GM21447 (cell line): ENCODE measurements around the gene CSAD.

Experiments used
- ATAC-seq: cut with Tn5 transposase; IDR thresholded peaks from one replicate; pipeline ENCODE4 v1.9.1; 2021; ENCODE audit not compliant: unreplicated experiment

Gene CSAD, protein sequence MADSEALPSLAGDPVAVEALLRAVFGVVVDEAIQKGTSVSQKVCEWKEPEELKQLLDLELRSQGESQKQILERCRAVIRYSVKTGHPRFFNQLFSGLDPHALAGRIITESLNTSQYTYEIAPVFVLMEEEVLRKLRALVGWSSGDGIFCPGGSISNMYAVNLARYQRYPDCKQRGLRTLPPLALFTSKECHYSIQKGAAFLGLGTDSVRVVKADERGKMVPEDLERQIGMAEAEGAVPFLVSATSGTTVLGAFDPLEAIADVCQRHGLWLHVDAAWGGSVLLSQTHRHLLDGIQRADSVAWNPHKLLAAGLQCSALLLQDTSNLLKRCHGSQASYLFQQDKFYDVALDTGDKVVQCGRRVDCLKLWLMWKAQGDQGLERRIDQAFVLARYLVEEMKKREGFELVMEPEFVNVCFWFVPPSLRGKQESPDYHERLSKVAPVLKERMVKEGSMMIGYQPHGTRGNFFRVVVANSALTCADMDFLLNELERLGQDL

DNA sequence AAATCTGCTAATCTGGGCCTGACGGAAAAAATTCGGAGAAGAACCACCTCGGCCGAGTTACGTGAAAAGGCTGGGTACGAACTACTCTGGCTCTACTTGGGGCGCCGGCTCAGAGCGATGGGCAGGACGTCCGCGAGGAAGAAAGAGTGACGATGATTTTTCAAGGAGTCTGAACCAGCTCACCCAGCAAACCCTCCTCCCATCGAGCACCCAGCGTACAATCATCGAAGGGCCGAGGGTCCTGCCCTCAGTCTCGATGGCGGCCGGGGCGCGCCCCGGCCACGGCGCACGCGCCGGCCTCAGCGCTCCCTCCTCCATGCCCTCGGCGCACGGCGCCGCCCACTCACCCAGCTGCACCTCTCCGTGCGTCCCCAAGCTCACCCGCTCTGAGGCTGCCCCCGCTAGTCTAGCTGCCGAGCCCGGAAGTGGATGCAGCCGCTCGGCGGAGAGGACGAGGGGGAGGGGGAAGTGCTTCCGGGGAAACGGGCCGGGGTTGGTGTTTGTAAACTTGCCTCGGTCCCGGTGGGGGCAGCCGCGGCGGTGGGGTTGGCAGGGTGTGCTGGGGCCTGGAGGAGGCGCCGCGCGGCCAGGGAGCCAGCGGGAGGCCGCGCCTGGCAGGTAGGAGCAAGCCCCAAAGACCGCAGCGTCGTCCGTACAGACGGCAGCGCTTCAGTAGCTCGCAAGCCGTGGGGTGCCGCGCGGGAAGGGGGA is at the start of gene CSAD, which contains the start of gene ZNF740:
Gene CSAD, minus strand, starts transcription at position 706 of the 711 bp plus-strand sequence. CDS start 7,455 bp downstream, outside the sequence.
Gene ZNF740, plus strand, starts transcription at position 503 of the 711 bp plus-strand sequence. CDS start 1,262 bp downstream, outside the sequence.
- ATAC-seq: peak; percentile 91

DNA sequence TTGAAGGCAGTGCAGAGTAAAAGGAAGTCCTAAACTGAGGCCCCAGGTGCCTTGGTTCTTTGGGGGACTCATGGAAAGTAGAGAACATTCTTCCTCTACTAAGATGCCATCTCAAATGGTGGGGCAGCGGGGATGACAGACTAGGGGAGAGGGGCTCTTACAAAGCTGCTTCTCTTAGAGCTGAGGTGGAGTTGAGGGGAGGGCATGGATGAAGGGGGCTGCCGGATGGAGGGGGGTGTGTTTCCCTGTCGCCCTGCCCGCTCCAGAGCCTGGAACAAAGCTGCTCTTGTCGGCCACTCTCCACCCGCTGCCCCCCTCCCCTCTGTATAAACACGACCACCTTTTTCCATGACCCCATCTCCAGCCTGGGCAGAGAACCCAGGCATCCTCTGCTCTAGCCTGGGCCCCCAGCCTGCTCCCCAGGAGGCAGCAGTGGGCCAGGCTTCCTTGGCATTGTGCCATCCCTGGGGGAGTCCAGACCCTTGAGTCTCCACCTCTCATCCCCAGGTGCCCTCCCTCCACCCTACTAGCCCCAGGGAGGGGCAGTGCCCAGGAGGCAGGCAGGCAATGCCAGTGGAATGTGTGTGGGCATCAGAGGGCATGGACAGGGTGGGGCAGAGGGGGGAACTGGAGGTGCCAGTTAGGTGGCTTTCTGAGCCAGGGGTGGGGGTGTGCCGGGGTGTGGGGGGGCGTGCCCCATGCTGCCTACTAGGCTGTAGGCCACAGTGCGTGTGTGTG is 49.6 kb upstream of the CSAD start:
- no peak for ATAC-seq

DNA sequence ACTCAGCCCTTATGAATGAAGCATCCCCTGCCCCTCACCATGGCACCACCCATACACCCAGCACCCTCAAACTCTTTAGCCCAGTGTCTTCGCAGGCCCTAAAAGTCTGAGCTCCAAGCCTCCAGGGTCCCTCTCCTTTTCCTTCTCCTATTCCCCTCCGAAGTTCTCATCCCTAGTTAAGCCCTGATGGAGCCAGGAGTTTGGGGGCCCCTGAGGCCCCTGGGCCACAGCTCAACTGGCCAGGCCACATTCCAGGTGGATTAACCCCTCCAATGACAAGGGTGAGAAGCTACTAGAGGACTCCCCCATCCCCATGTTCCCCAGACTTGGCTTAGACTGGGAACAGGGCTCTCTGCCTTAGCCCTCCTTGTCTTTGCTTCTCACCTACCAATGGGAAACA is 48.7 kb upstream of the CSAD start:
- ATAC-seq: no peak

DNA sequence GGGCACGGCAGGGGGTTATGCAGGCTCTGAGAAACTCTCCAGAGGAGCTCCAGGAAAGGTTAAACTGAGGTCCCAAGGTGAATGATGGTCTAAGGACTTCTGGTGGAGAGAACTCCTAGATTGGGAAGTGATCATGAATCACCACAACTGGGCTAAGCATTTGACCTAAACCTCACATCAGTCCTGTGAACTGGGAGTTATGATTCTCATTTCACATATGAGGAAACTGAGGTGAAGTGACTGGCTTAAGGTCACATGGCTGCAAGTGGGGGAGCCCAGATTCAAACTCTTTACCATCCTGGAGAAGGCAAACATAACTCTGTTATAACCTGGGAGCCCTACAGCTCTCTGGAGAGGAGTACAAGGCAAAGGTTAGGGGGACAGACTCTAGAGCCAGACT is 47.1 kb upstream of the CSAD start:
- ATAC-seq: no peak

DNA sequence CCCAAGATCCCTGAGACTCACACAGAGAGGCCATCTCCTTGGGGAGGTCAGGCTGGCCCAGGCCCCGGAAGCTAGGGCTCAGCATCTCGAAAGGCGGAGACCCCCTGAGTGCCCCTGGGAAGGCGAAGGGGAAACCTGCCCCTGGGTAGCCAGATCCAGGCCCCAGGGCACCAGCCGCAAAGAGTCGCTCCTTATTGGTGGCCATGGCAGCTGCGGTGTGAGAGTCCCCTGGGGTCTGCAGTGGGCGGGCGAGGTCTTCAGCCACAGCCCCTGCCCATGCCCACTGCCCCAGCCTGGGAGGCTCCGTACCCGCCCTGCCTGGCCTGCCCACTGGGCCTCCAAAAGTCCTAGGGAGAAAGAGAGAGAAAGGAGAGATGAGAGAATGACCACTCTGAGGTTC is 46.6 kb upstream of the CSAD start:
- no peak for ATAC-seq

DNA sequence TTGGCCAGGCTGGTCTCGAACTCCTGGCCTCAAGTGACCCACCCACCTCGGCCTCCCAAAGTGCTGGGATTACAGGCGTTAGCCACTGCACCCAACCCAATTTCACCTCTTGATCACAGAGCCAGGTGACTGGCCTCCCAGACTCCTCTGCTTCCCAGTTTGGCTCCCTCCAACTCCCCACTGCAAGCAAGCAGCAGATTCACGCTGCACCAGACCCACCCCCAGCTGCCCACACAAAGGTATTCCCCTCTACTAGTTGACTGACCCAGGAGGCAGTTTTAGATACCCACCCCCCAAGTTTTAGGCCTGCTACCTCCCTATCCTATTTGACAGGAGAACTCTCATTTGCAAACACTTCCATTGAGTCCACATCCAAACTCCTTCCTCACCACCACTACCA is 46.1 kb upstream of the CSAD start:
- ATAC-seq: no peak

DNA sequence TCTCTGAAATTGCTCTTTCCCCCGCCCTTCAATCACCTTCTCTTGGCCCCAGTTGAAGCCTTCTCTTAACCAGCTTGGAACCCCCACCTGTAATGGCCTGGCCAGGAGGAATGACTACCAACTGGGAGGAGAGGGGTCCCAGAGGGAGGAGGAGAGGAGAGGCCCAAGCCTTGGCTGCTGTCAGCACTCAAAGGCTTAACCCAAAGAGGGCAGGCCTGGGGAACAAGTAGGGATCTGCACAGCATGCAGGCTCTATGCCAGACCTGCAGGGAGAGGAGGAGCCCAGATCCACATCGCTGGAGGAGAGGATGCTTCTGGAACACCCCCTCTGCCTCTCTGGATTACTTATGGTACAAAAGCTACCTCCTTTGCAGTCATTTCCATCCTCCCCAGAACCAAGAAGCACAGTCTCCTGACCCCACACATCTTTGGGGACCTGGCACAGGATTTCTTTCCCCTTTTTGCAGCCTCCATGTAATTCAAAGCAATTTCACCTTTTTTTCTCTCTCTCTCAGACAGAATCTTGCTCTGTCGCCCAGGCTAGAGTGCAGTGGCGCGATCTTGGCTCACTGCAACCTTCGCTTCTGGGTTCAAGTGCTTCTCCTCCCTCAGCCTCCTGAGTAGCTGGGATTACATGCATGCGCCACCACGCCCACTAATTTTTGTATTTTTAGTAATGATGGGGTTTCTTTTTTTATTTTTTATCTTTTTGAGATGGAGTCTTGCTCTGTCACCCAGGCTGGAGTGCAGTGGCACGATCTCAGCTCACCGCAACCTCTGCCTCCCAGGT is 45.1 kb upstream of the CSAD start:
- ATAC-seq: no peak

DNA sequence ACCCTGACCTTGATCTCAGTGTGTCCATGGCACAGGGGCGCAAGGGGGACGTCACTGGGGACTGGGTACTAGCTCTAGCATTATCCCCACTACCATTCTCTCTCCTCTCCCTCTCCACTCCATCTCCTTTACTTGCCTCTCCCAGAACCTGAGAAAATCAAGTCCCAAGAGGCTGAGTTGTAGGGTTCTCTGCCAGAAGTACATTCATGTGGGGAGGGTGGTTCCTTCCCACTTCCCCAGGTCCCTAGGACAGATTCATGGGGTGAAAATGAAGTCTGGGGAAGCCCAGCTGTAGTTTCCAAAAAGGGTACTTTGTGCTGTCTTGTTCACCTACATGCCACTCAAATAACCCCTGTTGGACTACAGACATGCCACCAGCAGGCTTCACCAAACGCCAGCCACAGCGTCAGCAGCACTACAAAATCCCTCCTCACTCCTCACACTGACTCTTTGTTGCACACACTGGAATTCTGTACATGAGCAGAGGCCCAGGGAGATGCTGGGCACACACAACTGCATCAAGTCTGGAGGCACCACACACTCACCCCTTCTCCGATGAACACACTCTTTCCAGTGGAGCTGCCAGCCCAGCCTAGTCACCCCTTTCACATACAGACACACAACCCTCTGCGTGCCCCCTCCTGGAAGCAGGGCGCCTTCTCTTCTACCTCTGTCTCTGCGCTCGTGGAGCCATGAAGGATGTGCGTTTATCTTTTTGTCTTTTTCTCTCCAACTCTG is 44.3 kb upstream of the CSAD start:
- ATAC-seq: no peak

DNA sequence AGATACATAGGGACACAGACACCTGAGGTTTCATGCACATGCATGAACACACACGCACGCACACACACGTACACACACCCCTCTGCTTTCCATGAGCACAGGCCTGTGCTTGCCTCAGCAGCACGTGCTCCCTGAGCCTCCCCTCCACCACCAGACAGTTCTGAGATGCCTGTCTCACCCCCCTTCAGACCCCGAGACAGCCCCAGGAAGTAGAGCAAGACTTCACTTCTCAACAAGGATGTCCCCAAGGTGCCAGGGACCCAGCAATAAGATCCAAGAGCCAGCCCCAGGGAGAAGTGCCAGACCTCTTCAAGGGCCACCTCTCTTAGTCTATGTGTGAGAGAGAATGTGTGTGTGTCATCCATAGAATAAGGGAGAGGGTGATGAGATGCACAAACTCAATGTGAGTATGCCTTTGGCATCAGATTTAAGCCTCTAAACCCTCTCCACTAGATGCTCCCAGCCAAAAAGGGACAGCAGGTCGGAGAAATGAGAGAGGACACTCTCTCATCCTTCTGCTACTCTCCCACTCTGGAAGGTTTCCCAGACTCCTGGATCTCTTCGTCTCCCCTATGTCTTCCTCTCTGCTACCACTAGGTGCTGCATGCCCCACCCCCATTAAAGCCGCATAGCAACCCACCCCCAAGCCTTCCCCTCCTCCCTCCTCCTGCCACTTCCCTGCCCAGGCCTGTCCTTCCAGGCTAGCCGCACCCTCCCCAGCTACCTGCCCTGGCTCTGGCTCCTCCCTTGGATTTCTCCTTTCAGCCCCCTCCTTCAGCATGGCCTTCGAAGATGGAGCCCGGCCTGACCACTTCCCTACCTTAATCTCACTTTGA is 43.6 kb upstream of the CSAD start:
- ATAC-seq: no peak

DNA sequence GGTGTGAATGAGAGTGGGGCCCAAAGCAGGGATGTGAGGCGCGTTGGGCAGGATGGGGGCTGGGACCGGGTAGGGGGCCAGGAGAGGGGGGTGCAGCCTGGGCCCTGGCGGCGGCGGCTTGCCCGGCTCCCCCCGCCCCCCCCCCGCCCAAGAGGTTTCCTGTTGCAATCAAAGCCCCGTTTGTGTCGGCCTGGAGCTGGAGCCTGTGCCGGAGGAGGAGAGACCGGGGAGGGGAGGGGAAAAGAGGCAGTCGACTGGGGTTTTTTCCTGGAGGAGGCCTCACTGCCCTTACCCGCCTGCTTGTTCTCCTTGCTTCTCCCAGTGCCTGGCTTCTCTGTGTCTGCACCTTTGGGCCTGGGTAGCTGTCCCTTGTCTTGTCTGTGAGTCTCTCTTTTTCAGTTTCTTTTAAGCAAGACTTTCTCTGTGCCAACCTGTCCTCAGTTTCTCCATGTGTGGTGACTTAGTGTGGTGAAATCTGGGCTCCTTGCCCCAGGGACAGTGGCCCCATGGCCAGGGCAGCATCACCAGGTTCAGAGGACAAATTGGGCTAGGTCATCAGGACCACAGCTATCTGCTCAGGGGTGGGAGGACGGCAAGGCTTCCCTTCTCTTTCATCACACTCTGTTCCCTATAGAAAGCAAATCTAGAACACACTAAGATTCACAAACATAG is 42.8 kb upstream of the CSAD start:
- no peak for ATAC-seq

DNA sequence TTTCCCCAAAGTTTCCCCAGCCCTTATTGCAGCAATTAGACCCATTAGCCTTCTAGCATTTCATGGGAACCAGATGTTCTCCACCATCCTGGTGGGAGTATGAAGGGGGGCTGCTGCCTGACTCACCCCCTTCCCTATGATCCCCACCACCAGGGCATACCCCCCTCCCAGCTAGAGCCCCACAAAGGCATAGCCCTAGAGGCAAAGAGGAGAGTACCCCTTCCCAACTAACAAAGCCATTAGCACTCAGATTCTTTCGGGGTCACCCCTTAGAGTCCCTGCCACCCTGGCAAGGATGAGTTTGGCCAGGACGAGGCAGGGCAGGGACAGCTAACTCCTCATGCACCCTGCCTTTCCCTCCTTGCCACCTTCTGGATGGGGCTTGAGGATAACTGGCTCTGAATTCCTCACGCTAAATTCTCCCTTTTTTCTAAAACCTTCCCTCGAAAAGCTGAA is 42.1 kb upstream of the CSAD start:
- ATAC-seq: no peak

DNA sequence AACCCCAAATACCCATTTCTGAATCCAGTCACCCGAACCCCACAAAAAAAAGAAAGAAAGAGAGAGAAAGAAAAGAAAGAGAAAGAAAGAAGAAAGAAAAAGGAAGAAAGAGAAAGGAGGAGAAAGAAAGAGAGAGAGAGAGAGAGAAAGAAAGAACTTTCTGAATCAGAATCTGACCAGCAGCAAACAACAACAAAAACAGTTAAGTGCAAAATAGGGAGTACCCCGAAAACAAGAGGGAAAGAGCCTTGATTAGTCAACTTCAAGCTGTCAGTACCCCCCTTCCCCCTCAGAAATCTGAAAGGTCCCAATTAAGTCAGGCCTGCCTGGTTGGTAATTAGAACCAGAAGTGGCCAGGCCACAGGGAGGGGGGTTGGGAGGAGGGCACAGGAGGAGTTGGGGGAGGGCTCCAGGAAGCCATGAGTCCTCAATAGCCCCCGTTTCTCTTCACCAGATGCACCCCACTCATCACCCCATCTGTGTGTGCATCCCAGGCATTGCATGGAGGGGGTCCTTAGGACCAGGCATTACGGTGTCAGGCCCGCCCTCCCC is 41.5 kb upstream of the CSAD start:
- no peak for ATAC-seq

DNA sequence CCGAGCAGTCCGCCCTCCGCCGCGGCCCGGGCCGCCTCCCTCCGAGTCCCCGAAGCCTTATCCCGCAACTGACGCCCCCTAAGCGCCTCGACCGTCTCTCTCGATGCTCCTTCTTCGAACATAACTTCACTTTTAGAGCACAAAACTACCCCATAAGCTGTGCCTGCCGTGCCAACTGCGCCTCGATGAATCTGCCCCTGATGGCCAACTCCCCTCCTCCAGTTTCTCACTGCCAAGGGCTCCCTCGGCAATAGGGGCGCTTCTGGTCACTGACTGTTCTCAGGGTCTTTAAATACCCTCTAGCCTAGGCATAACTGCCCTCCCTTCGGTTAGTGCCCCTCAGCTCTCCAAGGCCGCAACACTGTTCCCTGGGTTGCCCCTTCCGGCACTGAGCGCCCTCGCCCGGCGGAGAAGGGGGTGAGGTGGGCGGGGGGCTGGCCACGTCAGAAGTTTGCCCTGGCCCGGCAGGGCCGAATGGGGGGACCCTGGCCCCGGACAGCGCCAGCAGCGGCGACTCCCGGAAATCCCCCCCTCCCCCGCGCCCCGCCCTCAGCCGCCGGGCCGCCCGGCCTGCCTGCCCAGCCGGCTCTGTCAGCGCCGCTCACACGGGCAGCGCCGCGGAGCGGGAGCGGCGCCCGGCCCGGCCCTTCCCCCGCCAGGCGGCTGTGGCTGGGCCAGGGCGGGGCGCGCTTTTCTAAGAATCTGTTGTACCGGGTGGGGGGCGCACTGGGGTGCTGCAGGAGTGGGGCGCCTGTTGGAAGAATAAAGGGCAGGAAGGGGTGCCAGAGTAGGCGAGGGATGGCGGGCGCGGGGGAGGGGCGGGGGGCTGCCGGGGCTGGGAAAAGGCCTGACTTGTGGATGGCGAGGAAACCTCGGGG is 40.7 kb upstream of the CSAD start:
- ATAC-seq: peak; percentile 26

DNA sequence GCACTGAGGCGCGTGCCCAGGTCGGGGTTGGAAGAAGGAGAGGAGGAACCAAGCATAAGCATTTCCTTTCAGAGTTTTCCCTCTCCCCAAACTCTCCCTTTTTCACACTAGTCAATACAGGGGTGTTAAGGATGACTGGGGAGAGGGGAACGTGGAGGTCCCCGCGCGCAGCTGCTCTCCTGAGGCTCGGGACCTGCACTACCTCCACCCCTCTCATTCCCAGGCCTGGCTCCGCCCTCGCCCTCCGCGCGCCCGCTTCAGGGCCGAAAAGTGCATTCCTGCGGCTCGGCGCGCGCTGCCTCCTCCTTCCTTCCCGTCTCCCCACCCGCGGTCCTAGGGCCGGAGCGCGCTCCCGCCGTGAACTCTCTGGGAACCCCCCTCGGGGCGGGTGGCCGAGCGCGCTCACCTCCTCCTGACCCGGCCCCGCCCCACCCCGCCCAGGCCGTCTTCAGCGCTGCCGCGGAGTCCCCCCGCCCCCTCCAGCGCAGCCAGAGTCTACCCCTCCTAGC is 40.0 kb upstream of the CSAD start:
- ATAC-seq: peak; percentile 54

DNA sequence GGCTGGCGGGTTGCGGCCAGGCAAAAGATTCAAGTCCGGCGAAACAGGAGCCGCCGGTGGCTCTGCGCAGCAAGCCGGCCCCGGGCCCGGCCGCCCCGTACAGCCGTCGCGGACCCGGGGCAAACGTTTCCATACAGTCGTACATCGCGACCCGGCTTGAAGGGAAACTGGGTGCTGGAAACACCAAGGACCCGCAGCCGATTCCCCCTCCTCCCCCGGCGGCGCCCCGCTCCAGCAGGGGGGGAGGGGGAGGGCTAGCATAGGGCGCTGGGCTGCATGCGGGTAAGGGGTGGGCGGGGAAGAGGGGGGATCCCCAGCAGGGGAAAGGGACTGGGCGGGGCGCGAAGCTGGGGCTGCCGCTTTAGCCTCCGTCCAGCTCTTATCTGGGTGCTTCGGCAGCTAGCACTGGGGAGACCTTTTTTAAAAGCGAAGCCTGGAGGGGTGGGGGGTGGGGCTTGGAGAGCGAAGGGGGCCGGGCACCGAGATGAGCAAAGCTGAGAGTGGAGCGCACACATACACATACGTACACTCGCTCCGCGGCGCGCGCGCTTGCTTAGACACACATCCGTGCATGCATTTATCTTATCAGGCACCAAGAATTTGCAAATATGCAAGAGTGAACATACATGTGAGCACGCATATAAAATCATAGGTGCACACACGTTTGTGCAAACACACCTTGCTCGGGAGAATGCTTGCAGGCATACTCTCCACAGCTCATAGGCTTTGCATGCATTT is 39.4 kb upstream of the CSAD start:
- ATAC-seq: peak; percentile 39

DNA sequence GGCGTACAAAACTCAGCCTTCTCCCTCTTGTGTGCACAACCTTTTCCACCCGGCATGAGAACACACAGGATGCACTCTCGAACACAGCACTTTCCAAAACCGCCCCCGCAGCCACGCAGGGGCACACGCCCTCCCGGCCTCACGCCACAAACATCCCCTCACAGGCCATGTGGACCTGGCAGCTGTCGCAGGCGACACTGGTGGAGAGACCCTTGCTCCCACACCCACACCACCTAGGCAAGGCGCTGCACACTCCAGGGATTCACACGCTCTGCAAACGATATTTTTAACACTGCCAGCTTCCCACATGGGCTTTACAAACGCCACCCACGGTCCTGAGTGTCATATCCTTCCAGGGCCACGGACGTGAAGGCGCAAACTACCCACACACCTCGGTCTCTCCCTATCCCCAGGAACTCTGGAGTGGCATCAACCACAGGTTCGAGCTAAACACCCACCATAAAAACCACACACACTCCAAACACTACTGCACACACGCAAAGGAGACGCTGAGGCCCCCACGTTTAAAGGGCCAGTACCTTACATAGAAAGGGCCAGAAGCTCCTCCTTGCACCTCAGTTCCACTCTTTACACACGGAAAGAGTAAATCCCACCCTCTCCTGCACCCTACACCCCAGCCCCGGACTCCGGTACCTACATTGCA is 38.7 kb upstream of the CSAD start:
- ATAC-seq: no peak
